Measurements from ENCODE around the gene THSD7A. TPM values are rescaled to one million over a fixed set of nuclear protein-coding genes. Genes with fewer than 3 reads are reported as not detected.

THSD7A gene
- total and polyA plus RNA-seq, 10 of the 15 experiments (the other 5 are each of a cell fraction or from before 2014, with no cell fraction given) = 0.03 to 0.09 (median 0.03) TPM; not detected in 7

DNA sequence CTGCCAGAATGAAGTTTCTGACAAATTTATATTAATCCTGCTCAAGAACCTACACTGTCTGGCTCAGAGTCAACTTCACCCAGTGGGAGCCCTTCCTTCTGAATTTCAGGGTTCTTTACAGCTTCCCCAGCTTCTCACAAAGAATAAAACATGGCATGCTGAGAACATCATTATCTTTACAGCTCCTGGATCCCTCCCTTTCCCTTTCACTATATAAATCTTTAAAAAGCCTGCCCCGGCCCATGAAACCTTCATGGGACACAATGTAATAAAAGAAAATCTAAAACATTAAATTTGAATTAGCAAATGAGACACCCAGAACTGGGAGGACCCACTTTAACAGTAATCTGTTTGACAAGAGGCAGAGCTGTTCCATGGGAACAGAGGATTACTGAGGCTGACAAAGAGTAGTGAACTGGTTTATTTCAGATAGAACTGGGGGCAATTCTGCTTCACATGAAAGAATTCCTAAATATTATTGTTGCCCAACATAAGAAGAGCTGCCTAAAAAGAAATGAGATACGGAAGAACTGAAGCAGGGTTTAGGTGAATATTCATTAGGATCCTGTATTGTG is 222.8 kb downstream of the THSD7A start:
- Histone ChIP-seq H3K79me2 (ENCODE audit: control insufficient read depth, insufficient read depth, low read length) (no peaks in the 10 kb centered on the region), H3K4me1 (ENCODE audit: control insufficient read depth, insufficient read depth, low read length) (0 out of 2 replicates have a peak, but pooled peaks cover 4% of the 10 kb centered on the region), H3K9ac (ENCODE audit: control insufficient read depth, insufficient read depth, low read length) (no peak overlapping the region), H3K4me2 (ENCODE audit: control insufficient read depth, insufficient read depth) (no peak overlapping the region), H3K9me3 (replicated peaks; ENCODE audit: control insufficient read depth, insufficient read depth, low read length) (no peaks in the 10 kb centered on the region), H3K4me3 (no peak overlapping the region), H3K27ac (ENCODE audit: control insufficient read depth, insufficient read depth) (no peak overlapping the region), H2AFZ (ENCODE audit: control insufficient read depth, low read depth, low read length) (no peak overlapping the region), H4K20me1 (ENCODE audit: control insufficient read depth, insufficient read depth) (no peaks in the 10 kb centered on the region), H3K27me3 (replicated peaks in 1 of 2; ENCODE audit: control insufficient read depth in 2 of 2, insufficient read depth in 2 of 2, low read length in 1 of 2) (no peaks in the 10 kb centered on the region), H3K36me3 (ENCODE audit: control insufficient read depth in 2 of 2, insufficient read depth in 2 of 2, low read length in 1 of 2) (no peaks in the 10 kb centered on the region)
- no peak for DNase-seq (ENCODE audit: low read depth, low spot score)
- SMC1A ChIA-PET (ENCODE audit: uncharacterized antibody, unreplicated experiment) = no interaction called here
- POLR2A ChIA-PET = no interaction called here
- CTCF ChIA-PET = no interaction called here
- intact Hi-C loops (cut with micrococcal nuclease; ENCODE audit: unreplicated experiment) = no loop called here
- no peak for FAIRE-seq
- ATAC-seq = no peak
- TF ChIP-seq ZNF24 (IDR thresholded peaks at IDR 0.05) = no peak
- no peak for TF ChIP-seq CHD2 (IDR thresholded peaks at IDR 0.05; ENCODE audit: borderline replicate concordance, low read depth, low read length)
- TF ChIP-seq, protein P1, sequence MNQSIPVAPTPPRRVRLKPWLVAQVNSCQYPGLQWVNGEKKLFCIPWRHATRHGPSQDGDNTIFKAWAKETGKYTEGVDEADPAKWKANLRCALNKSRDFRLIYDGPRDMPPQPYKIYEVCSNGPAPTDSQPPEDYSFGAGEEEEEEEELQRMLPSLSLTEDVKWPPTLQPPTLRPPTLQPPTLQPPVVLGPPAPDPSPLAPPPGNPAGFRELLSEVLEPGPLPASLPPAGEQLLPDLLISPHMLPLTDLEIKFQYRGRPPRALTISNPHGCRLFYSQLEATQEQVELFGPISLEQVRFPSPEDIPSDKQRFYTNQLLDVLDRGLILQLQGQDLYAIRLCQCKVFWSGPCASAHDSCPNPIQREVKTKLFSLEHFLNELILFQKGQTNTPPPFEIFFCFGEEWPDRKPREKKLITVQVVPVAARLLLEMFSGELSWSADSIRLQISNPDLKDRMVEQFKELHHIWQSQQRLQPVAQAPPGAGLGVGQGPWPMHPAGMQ (IDR thresholded peaks at IDR 0.05; ENCODE audit: borderline replicate concordance) = no peak
- TF ChIP-seq RUNX3 (IDR thresholded peaks at IDR 0.05; ENCODE audit: low read length) = no peak
- TF ChIP-seq, protein P2, sequence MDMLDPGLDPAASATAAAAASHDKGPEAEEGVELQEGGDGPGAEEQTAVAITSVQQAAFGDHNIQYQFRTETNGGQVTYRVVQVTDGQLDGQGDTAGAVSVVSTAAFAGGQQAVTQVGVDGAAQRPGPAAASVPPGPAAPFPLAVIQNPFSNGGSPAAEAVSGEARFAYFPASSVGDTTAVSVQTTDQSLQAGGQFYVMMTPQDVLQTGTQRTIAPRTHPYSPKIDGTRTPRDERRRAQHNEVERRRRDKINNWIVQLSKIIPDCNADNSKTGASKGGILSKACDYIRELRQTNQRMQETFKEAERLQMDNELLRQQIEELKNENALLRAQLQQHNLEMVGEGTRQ (IDR thresholded peaks at IDR 0.05; ENCODE audit: borderline replicate concordance, low read depth, low read length) = no peak
- TF ChIP-seq, protein P3, sequence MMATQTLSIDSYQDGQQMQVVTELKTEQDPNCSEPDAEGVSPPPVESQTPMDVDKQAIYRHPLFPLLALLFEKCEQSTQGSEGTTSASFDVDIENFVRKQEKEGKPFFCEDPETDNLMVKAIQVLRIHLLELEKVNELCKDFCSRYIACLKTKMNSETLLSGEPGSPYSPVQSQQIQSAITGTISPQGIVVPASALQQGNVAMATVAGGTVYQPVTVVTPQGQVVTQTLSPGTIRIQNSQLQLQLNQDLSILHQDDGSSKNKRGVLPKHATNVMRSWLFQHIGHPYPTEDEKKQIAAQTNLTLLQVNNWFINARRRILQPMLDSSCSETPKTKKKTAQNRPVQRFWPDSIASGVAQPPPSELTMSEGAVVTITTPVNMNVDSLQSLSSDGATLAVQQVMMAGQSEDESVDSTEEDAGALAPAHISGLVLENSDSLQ (IDR thresholded peaks at IDR 0.05) = no peak
- TF ChIP-seq, protein P4, sequence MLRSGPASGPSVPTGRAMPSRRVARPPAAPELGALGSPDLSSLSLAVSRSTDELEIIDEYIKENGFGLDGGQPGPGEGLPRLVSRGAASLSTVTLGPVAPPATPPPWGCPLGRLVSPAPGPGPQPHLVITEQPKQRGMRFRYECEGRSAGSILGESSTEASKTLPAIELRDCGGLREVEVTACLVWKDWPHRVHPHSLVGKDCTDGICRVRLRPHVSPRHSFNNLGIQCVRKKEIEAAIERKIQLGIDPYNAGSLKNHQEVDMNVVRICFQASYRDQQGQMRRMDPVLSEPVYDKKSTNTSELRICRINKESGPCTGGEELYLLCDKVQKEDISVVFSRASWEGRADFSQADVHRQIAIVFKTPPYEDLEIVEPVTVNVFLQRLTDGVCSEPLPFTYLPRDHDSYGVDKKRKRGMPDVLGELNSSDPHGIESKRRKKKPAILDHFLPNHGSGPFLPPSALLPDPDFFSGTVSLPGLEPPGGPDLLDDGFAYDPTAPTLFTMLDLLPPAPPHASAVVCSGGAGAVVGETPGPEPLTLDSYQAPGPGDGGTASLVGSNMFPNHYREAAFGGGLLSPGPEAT (IDR thresholded peaks at IDR 0.05; ENCODE audit: low read depth) = no peak
- no peak for TF ChIP-seq ESRRA (IDR thresholded peaks at IDR 0.05; ENCODE audit: low read length)
- TF ChIP-seq MEF2A (IDR thresholded peaks at IDR 0.05; ENCODE audit: insufficient read depth, low read depth, low read length) = no peak
- no peak for TF ChIP-seq EP300 (IDR thresholded peaks at IDR 0.05; ENCODE audit: borderline replicate concordance in 1 of 2, control insufficient read depth in 1 of 2, low read depth in 2 of 2, low read length in 2 of 2)
- TF ChIP-seq, protein P5, sequence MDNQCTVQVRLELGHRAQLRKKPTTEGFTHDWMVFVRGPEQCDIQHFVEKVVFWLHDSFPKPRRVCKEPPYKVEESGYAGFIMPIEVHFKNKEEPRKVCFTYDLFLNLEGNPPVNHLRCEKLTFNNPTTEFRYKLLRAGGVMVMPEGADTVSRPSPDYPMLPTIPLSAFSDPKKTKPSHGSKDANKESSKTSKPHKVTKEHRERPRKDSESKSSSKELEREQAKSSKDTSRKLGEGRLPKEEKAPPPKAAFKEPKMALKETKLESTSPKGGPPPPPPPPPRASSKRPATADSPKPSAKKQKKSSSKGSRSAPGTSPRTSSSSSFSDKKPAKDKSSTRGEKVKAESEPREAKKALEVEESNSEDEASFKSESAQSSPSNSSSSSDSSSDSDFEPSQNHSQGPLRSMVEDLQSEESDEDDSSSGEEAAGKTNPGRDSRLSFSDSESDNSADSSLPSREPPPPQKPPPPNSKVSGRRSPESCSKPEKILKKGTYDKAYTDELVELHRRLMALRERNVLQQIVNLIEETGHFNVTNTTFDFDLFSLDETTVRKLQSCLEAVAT (IDR thresholded peaks at IDR 0.05) = no peak
- TF ChIP-seq FOXK2 (IDR thresholded peaks at IDR 0.05) = no peak
- TF ChIP-seq RFX5 (IDR thresholded peaks at IDR 0.05; ENCODE audit: low read depth, low read length) = no peak
- TF ChIP-seq NFYB (IDR thresholded peaks at IDR 0.05; ENCODE audit: insufficient read depth, low read depth, low read length) = no peak
- TF ChIP-seq, protein P6, sequence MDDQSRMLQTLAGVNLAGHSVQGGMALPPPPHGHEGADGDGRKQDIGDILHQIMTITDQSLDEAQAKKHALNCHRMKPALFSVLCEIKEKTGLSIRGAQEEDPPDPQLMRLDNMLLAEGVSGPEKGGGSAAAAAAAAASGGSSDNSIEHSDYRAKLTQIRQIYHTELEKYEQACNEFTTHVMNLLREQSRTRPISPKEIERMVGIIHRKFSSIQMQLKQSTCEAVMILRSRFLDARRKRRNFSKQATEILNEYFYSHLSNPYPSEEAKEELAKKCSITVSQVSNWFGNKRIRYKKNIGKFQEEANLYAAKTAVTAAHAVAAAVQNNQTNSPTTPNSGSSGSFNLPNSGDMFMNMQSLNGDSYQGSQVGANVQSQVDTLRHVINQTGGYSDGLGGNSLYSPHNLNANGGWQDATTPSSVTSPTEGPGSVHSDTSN (IDR thresholded peaks at IDR 0.05; ENCODE audit: insufficient replicate concordance, low read depth, low read length) = no peak
- BruUV-seq (replicated peaks) = no TSS peak
- in situ Hi-C loops (cut with MboI) = no loop called here
- 39% methylated on average over 2 of the region's 2 CpGs for WGBS (ENCODE audit: insufficient coverage, insufficient replicate concordance, low lambda C conversion rate, missing lambda C conversion rate)
- RAD21 ChIA-PET (ENCODE audit: unreplicated experiment) = no interaction called here
